A549 treated with AZD9567 at 1 μM for 4 hours (cell line): Measurements from ENCODE around the gene H1-8. TPM values are rescaled to one million over a fixed set of nuclear protein-coding genes. Genes with fewer than 3 reads are reported as not detected.

ENCODE experiments used
- total RNA-seq: library from RNA; stranded (reverse); fragments of 200-300 nt; extraction: Qiagen RNA extraction; gene quantifications from 5 replicates; pipeline ENCODE4 v1.2.3, GENCODE V29; 2022; ENCODE audit not compliant: insufficient read depth

Gene H1-8, protein sequence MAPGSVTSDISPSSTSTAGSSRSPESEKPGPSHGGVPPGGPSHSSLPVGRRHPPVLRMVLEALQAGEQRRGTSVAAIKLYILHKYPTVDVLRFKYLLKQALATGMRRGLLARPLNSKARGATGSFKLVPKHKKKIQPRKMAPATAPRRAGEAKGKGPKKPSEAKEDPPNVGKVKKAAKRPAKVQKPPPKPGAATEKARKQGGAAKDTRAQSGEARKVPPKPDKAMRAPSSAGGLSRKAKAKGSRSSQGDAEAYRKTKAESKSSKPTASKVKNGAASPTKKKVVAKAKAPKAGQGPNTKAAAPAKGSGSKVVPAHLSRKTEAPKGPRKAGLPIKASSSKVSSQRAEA
- not detected in 5 replicates for total RNA-seq

DNA sequence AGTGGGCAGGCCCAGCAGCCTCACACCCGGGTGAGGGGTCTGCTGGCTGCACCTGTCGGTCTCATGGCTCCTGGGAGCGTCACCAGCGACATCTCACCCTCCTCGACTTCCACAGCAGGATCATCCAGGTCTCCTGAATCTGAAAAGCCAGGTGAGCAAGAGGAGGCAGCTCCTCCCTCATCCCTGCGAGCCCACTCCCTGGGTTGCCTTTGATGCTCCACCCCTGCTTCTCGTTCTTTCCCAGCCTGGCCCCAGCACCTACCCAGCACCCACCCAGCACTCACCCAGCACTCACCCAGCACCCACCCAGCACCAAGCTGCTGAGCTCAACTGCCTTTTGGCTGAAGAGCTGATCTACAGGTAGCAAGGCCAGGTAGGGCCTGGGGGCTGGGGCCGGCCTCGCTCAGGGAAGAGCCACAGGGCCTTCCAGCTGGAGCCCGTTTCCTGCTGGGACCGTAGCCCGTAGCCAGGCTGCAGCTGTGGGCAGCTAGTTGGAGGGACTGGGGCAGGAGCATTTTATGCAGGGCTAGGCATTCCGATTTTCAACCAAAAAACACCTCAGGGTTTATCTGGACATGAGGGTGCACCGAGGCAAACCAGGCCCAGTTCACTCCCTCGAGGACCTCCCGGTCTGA lies at the start of gene H1-8:
TSS of gene H1-8 (plus strand) at position 20 of the 635 bp plus-strand sequence. CDS start at position 64, 44 bp downstream.

DNA sequence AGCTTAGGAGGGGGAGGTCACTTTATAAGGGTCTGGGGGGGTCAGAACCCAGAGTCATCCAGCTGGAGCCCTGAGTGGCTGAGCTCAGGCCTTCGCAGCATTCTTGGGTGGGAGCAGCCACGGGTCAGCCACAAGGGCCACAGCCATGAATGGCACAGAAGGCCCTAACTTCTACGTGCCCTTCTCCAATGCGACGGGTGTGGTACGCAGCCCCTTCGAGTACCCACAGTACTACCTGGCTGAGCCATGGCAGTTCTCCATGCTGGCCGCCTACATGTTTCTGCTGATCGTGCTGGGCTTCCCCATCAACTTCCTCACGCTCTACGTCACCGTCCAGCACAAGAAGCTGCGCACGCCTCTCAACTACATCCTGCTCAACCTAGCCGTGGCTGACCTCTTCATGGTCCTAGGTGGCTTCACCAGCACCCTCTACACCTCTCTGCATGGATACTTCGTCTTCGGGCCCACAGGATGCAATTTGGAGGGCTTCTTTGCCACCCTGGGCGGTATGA lies 14.3 kb upstream of the H1-8 start, which contains the start of gene RHO:
TSS of gene RHO (plus strand) at position 51 of the 512 bp plus-strand sequence. CDS start at position 146, 95 bp downstream.

Other genes starting within 250 kb of the H1-8 start
- gene EFCAB12, start 114.5 kb upstream of the H1-8 start, total RNA-seq = 0.44 to 0.79 TPM (median 0.62 TPM) in 4 of 5 replicates, not detected in the other
- gene MBD4, start 103.2 kb upstream of the H1-8 start, total RNA-seq = 16.8 to 20.9 TPM (median 17.5 TPM) in 5 replicates
- 11.0 to 14.8 TPM (median 12.1 TPM) in 5 replicates for gene IFT122, start 103.0 kb upstream of the H1-8 start, total RNA-seq
- gene RHO, start 14.5 kb upstream of the H1-8 start, total RNA-seq = not detected in 5 replicates
- 73.8 to 88.8 TPM (median 82.8 TPM) in 5 replicates for gene PLXND1, start 63.5 kb downstream of the H1-8 start, total RNA-seq